CD14-positive monocyte (primary cell): ENCODE data around the gene ZDHHC11. TPM values are rescaled to one million over a fixed set of nuclear protein-coding genes. Genes with fewer than 3 reads are reported as not detected.

Experiments
- DNase-seq, 3 donors: peaks; one replicate each; pipeline ENCODE4 v3.0.0-alpha.2; 2011 to 2022
- H2AFZ ChIP-seq: 2 replicates; pipeline ENCODE4 v1.6.0; 2012; ENCODE audit warnings: mild to moderate bottlenecking, low read depth, low read length, inconsistent platforms; ENCODE audit not compliant: insufficient read depth, poor library complexity, severe bottlenecking
- H3K27ac ChIP-seq, 2 donors: 1 replicate in 1 of 2; 2 replicates in 1 of 2; pipeline ENCODE4 v1.5.1; 2012 to 2013; ENCODE audit warnings: low read length in 2 of 2, control low read depth in 1 of 2, inconsistent platforms in 1 of 2, low read depth in 1 of 2, mild to moderate bottlenecking in 1 of 2
- H3K27me3 ChIP-seq, 2 donors: one replicate each; pipeline versions ENCODE4 v1.6.0 to v1.6.1; 2011 to 2013; ENCODE audit warnings: low read length in 2 of 2; ENCODE audit not compliant: control insufficient read depth in 2 of 2, insufficient read depth in 2 of 2
- H3K36me3 ChIP-seq, 2 donors: replicated peaks in 1 of 2; 1 replicate in 1 of 2; 2 replicates in 1 of 2; pipeline versions ENCODE4 v1.5.1 to v1.6.1; 2012 to 2013; ENCODE audit warnings: low read length in 2 of 2, control low read depth in 1 of 2, inconsistent platforms in 1 of 2, mild to moderate bottlenecking in 1 of 2; ENCODE audit not compliant: insufficient read depth in 2 of 2, control insufficient read depth in 1 of 2
- H3K4me1 ChIP-seq, 2 donors: 1 replicate in 1 of 2; 2 replicates in 1 of 2; pipeline versions ENCODE4 v1.5.1 to v1.6.1; 2012 to 2013; ENCODE audit warnings: low read length in 2 of 2, control low read depth in 1 of 2, inconsistent platforms in 1 of 2, mild to moderate bottlenecking in 1 of 2, moderate library complexity in 1 of 2; ENCODE audit not compliant: insufficient read depth in 2 of 2, control insufficient read depth in 1 of 2
- H3K4me2 ChIP-seq: replicated peaks from 2 replicates; pipeline ENCODE3; 2012; ENCODE audit warnings: low read length, moderate library complexity, mild to moderate bottlenecking; ENCODE audit not compliant: poor library complexity, severe bottlenecking; ENCODE audit errors: extremely low read depth
- H3K4me3 ChIP-seq, 3 experiments: fragments of 200-600 bp in 1 of 3; sonication (generic) in 1 of 3; replicated peaks in 1 of 3; 1 replicate in 2 of 3; 2 replicates in 1 of 3; pipeline ENCODE4 v1.5.1; 2011 to 2013; ENCODE audit warnings: low read length in 3 of 3, mild to moderate bottlenecking in 3 of 3, control low read depth in 2 of 3, low read depth in 2 of 3, inconsistent platforms in 1 of 3, moderate library complexity in 1 of 3
- H3K79me2 ChIP-seq: 2 replicates; pipeline ENCODE4 v1.6.0; 2012; ENCODE audit warnings: mild to moderate bottlenecking, control low read depth, inconsistent platforms, low read length, moderate library complexity; ENCODE audit not compliant: insufficient read depth
- H3K9ac ChIP-seq: 2 replicates; pipeline ENCODE4 v1.6.0; 2017; ENCODE audit warnings: low read length, mild to moderate bottlenecking; ENCODE audit not compliant: insufficient read depth, poor library complexity, severe bottlenecking
- H3K9me3 ChIP-seq, 2 donors: replicated peaks in 1 of 2; 1 replicate in 1 of 2; 2 replicates in 1 of 2; pipeline versions ENCODE4 v1.5.1 to v1.6.1; 2012 to 2013; ENCODE audit warnings: low read length in 2 of 2, control low read depth in 1 of 2; ENCODE audit not compliant: control insufficient read depth in 1 of 2, insufficient read depth in 1 of 2
- H4K20me1 ChIP-seq: 2 replicates; pipeline ENCODE4 v1.6.0; 2012; ENCODE audit warnings: mild to moderate bottlenecking, low read length, control low read depth, moderate library complexity; ENCODE audit not compliant: insufficient read depth
- H3K27ac Mint-ChIP-seq, 7 donors: one replicate each; pipeline ENCODE4 v1.8.0; 2020; ENCODE audit warnings: mild to moderate bottlenecking in 7 of 7, mixed read lengths in 7 of 7, moderate library complexity in 6 of 7, inconsistent platforms in 2 of 7
- H3K27me3 Mint-ChIP-seq, 3 donors: one replicate each; pipeline ENCODE4 v1.8.0; 2021 to 2022; ENCODE audit warnings: low read depth in 3 of 3, mild to moderate bottlenecking in 3 of 3, mixed read lengths in 3 of 3, moderate library complexity in 3 of 3, inconsistent platforms in 1 of 3
- H3K36me3 Mint-ChIP-seq, 2 donors: one replicate each; pipeline ENCODE4 v1.8.0; 2020; ENCODE audit warnings: mixed read lengths in 2 of 2, inconsistent platforms in 1 of 2, mild to moderate bottlenecking in 1 of 2
- H3K4me1 Mint-ChIP-seq: one replicate; pipeline ENCODE4 v1.8.0; 2020; ENCODE audit warnings: mild to moderate bottlenecking, mixed read lengths
- H3K4me3 Mint-ChIP-seq, 2 donors: one replicate each; pipeline ENCODE4 v1.8.0; 2020; ENCODE audit warnings: mild to moderate bottlenecking in 2 of 2, mixed read lengths in 2 of 2, moderate library complexity in 1 of 2
- H3K9me3 Mint-ChIP-seq, 7 donors: one replicate each; pipeline ENCODE4 v1.8.0; 2020 to 2022; ENCODE audit warnings: mixed read lengths in 7 of 7, mild to moderate bottlenecking in 6 of 7, moderate library complexity in 6 of 7, inconsistent platforms in 2 of 7
- CTCF ChIP-seq: fragments of 200-600 bp; IDR thresholded peaks from one replicate; pipeline ENCODE4 v1.8.0; 2022; ENCODE audit warnings: antibody characterized with exemption, mild to moderate bottlenecking
- WGBS: methylation state at CpG from one replicate; pipeline ENCODE4 v1.1.5; 2013; ENCODE audit warnings: missing lambda C conversion rate; ENCODE audit not compliant: insufficient coverage; 5-methylcytosine and 5-hydroxymethylcytosine counted together
- intact Hi-C, 2 donors: fragments of 100-400 bp; cut with micrococcal nuclease; formaldehyde crosslinking; loops; one replicate each; pipeline versions ENCODE4 v1.15.0 to v1.15.1; 2023
- polyA plus RNA-seq, 3 donors: library from polyadenylated mRNA; depleted of rRNA in 1 of 3; unstranded in 2 of 3; stranded (reverse) in 1 of 3; fragments of 300-500 nt in 2 of 3; fragments of >200 nt in 1 of 3; fragmentation: Illumina TruSeq in 2 of 3; gene quantifications; 1 replicate in 2 of 3; 2 replicates in 1 of 3; pipeline ENCODE4 v1.2.3, GENCODE V29; 2012 to 2021

Gene ZDHHC11
- polyA plus RNA-seq, 3 donors: 1.8 TPM; not detected in 2

- no peak for TF ChIP-seq CTCF
- WGBS: 96% methylated on average over 55 of the region's 55 CpGs
- Mint-ChIP-seq H3K27ac (no peak overlapping the region), H3K9me3 (no peaks in the 10 kb centered on the region), H3K27me3 (peaks cover 4 to 7% (median 4%) of the 10 kb centered on the region in 3 donors), H3K4me1 (no peaks in the 10 kb centered on the region), H3K36me3 (no peaks in the 10 kb centered on the region), H3K4me3 (no peak overlapping the region)
- Histone ChIP-seq H4K20me1 (no peaks in the 10 kb centered on the region), H2AFZ (no peak overlapping the region), H3K4me3 (no peak overlapping the region), H3K27me3 (no peaks in the 10 kb centered on the region), H3K9me3 (no peaks in the 10 kb centered on the region), H3K27ac (no peak overlapping the region), H3K4me1 (no peaks in the 10 kb centered on the region), H3K4me2 (no peak overlapping the region), H3K79me2 (no peaks in the 10 kb centered on the region), H3K36me3 (no peaks in the 10 kb centered on the region), H3K9ac (no peak overlapping the region)
- intact Hi-C loops: no loop called here
- no peak for DNase-seq
These were observed 1.9 kb upstream of the ZDHHC11 start for GRCh38 chr5:852431-853401.

GRCh38 chr5:852018-852417 is 1.2 kb upstream of the ZDHHC11 start:
- no peak for DNase-seq
- Histone ChIP-seq H3K4me3 (no peak overlapping the region), H3K79me2 (no peaks in the 10 kb centered on the region), H3K4me2 (no peak overlapping the region), H3K27me3 (no peaks in the 10 kb centered on the region), H3K27ac (no peak overlapping the region), H3K9ac (no peak overlapping the region), H3K4me1 (no peaks in the 10 kb centered on the region), H2AFZ (no peak overlapping the region), H4K20me1 (no peaks in the 10 kb centered on the region), H3K36me3 (no peaks in the 10 kb centered on the region), H3K9me3 (no peaks in the 10 kb centered on the region)
- H3K36me3 Mint-ChIP-seq: no peaks in the 10 kb centered on the region
- no peak overlapping the region for H3K4me3 Mint-ChIP-seq
- no peaks in the 10 kb centered on the region for H3K9me3 Mint-ChIP-seq
- peak overlapping the region in 1 of 7 donors; percentile 42 for H3K27ac Mint-ChIP-seq
- 46% methylated on average over 4 of the region's 5 CpGs for WGBS
- peaks cover 4 to 7% (median 4%) of the 10 kb centered on the region in 3 donors for H3K27me3 Mint-ChIP-seq
- H3K4me1 Mint-ChIP-seq: no peaks in the 10 kb centered on the region
- no peak for TF ChIP-seq CTCF
- intact Hi-C loops: no loop called here
